Measurements from ENCODE around the gene CTBS. TPM values are rescaled to one million over a fixed set of nuclear protein-coding genes. Genes with fewer than 3 reads are reported as not detected.

The CTBS gene
- 11.7 to 16.7 TPM (median 13.7 TPM) in 3 replicates for polyA plus RNA-seq
- 16.5 TPM for polyA plus RNA-seq (2011; ENCODE audit: low read depth)
- polyA plus RNA-seq (2011; cell fraction: cytosol; rRNA removed) = 10.2 and 18.4 TPM in 2 replicates
- polyA plus RNA-seq (2011; cell fraction: nucleus; rRNA removed) = 10.2 and 12.7 TPM in 2 replicates
- polyA plus RNA-seq (2012; ENCODE audit: low replicate concordance) = 9.2 and 11.3 TPM in 2 replicates
- 1.7 to 11.8 TPM (median 7.5 TPM) in 3 replicates for polyA minus RNA-seq
- polyA minus RNA-seq (2011; cell fraction: cytosol; rRNA and poly(A)+ RNA removed) = 13.6 TPM
- 5.4 and 8.7 TPM in 2 replicates for polyA minus RNA-seq (2011; cell fraction: nucleus; rRNA and poly(A)+ RNA removed)

- TF ChIP-seq EZH2 (IDR thresholded peaks at IDR 0.05; ENCODE audit: low read length) (no peak), CTCF (optimal IDR thresholded peaks at IDR 0.05 in 1 of 3, IDR thresholded peaks at IDR 0.05 in 1 of 3, conservative IDR thresholded peaks at IDR 0.05 in 1 of 3; ENCODE audit: extremely low read depth in 1 of 3, insufficient read depth in 2 of 3, low read length in 3 of 3) (no peak)
Observed at GRCh38 chr1:84573967-84574842, at the start of gene CTBS. TSS of gene CTBS (minus strand) at chr1:84574440. CDS start at chr1:84574415, 25 bp downstream.

GRCh38 chr1:84621553-84621952 is 47.3 kb upstream of the CTBS start:
- Histone ChIP-seq H3K36me3 (ENCODE audit: control insufficient read depth in 2 of 2, extremely low read depth in 1 of 2, insufficient read depth in 2 of 2, low read length in 2 of 2) (no peaks in the 10 kb centered on the region), H3K9me3 (ENCODE audit: control insufficient read depth, low read depth, low read length) (no peaks in the 10 kb centered on the region), H3K79me2 (ENCODE audit: control insufficient read depth, insufficient read depth, low read length) (no peaks in the 10 kb centered on the region), H3K4me1 (ENCODE audit: control insufficient read depth, extremely low read depth, insufficient read depth, low read length) (peaks cover 9% of the 10 kb centered on the region), H3K9ac (ENCODE audit: control insufficient read depth, extremely low read depth, insufficient read depth, low read length) (no peak overlapping the region), H3K4me2 (ENCODE audit: control insufficient read depth, extremely low read depth, insufficient read depth, low read depth, low read length) (no peak overlapping the region), H2AFZ (ENCODE audit: control insufficient read depth, low read length) (no peak overlapping the region), H3K4me3 (ENCODE audit: control insufficient read depth in 2 of 3, extremely low read depth in 1 of 3, insufficient read depth in 2 of 3, low read depth in 1 of 3, low read length in 3 of 3) (no peak overlapping the region), H3K27ac (ENCODE audit: control insufficient read depth, insufficient read depth, low read length) (no peak overlapping the region), H4K20me1 (ENCODE audit: control insufficient read depth, extremely low read depth, insufficient read depth, low read length) (no peaks in the 10 kb centered on the region), H3K9me1 (ENCODE audit: control insufficient read depth, extremely low read depth, insufficient read depth, low read length) (no peaks in the 10 kb centered on the region), H3K27me3 (ENCODE audit: control insufficient read depth, extremely low read depth, insufficient read depth, low read length) (no peaks in the 10 kb centered on the region)
- FAIRE-seq = no peak
- DNase-seq (ENCODE audit: low read depth, low spot score) = no peak
- dilution Hi-C loops (cut with MboI; ENCODE audit: extremely low pct_ligation_motif_present, low sequenced_read_pairs) = no loop called here
- TF ChIP-seq CTCF (optimal IDR thresholded peaks at IDR 0.05 in 1 of 3, IDR thresholded peaks at IDR 0.05 in 1 of 3, conservative IDR thresholded peaks at IDR 0.05 in 1 of 3; ENCODE audit: extremely low read depth in 1 of 3, insufficient read depth in 2 of 3, low read length in 3 of 3) = no peak
- TF ChIP-seq EZH2 (IDR thresholded peaks at IDR 0.05; ENCODE audit: low read length) = no peak

More at GRCh38 chr1:84573967-84574842, at the start of gene CTBS:
- Histone ChIP-seq H3K4me3 (ENCODE audit: control insufficient read depth in 2 of 3, extremely low read depth in 1 of 3, insufficient read depth in 2 of 3, low read depth in 1 of 3, low read length in 3 of 3) (peak within 1 kb of the TSS; percentile 75 to 93 (median 91)), H3K9me1 (ENCODE audit: control insufficient read depth, extremely low read depth, insufficient read depth, low read length) (no peaks in the 10 kb centered on the region), H3K9ac (ENCODE audit: control insufficient read depth, extremely low read depth, insufficient read depth, low read length) (peak within 1 kb of the TSS; percentile 98), H3K79me2 (ENCODE audit: control insufficient read depth, insufficient read depth, low read length) (peaks cover 3% of the 10 kb centered on the region), H3K27me3 (ENCODE audit: control insufficient read depth, extremely low read depth, insufficient read depth, low read length) (no peaks in the 10 kb centered on the region), H3K9me3 (ENCODE audit: control insufficient read depth, low read depth, low read length) (no peaks in the 10 kb centered on the region), H2AFZ (ENCODE audit: control insufficient read depth, low read length) (peak within 1 kb of the TSS; percentile 97), H3K27ac (ENCODE audit: control insufficient read depth, insufficient read depth, low read length) (peak within 1 kb of the TSS; percentile 98), H3K4me2 (ENCODE audit: control insufficient read depth, extremely low read depth, insufficient read depth, low read depth, low read length) (peak within 1 kb of the TSS; percentile 99), H3K4me1 (ENCODE audit: control insufficient read depth, extremely low read depth, insufficient read depth, low read length) (peaks cover 29% of the 10 kb centered on the region), H4K20me1 (ENCODE audit: control insufficient read depth, extremely low read depth, insufficient read depth, low read length) (no peaks in the 10 kb centered on the region), H3K36me3 (ENCODE audit: control insufficient read depth in 2 of 2, extremely low read depth in 1 of 2, insufficient read depth in 2 of 2, low read length in 2 of 2) (peaks cover 0 to 4% of the 10 kb centered on the region in 2 experiments)
- FAIRE-seq = no peak
- dilution Hi-C loops (cut with MboI; ENCODE audit: extremely low pct_ligation_motif_present, low sequenced_read_pairs) = no loop called here
- no peak for DNase-seq (ENCODE audit: low read depth, low spot score)
